Peyer's patch (tissue), 4 donors: ENCODE measurements around the gene F7. TPM values are rescaled to one million over a fixed set of nuclear protein-coding genes. Genes with fewer than 3 reads are reported as not detected.
"Not testable (repeated sequence)": the region's sequence is repeated elsewhere in the genome, so short reads cannot be mapped to it uniquely, and the experiment has no call there.

ENCODE experiments used
- DNase-seq, 3 donors: peaks; one replicate each; pipeline ENCODE4 v3.0.0-alpha.2; 2017 to 2019
- H3K27ac ChIP-seq, 4 donors: fragments of 200-600 bp; sonication (generic); one replicate each; pipeline ENCODE4 v1.5.1; 2016 to 2019
- H3K27me3 ChIP-seq, 2 donors: fragments of 200-600 bp; sonication (generic); one replicate each; pipeline ENCODE4 v1.5.1; 2019
- H3K36me3 ChIP-seq, 3 donors: fragments of 200-600 bp; sonication (generic); one replicate each; pipeline ENCODE4 v1.5.1; 2016 to 2019
- H3K4me1 ChIP-seq, 4 donors: fragments of 200-600 bp; sonication (generic); one replicate each; pipeline ENCODE4 v1.5.1; 2016 to 2019
- H3K4me3 ChIP-seq, 4 donors: fragments of 200-600 bp; sonication (generic); 1 replicate in 3 of 4; 2 replicates in 1 of 4; pipeline ENCODE4 v1.5.1; 2016 to 2019; ENCODE audit warnings: mild to moderate bottlenecking in 1 of 4
- H3K9me3 ChIP-seq, 4 donors: fragments of 200-600 bp; sonication (generic); one replicate each; pipeline ENCODE4 v1.5.1; 2016 to 2019; ENCODE audit warnings: mild to moderate bottlenecking in 1 of 4
- CTCF ChIP-seq, 6 experiments: fragments of 450-650 bp in 4 of 6; fragments of 200-600 bp in 2 of 6; sonication (generic) in 1 of 6; IDR thresholded peaks; one replicate each; pipeline ENCODE4 v1.5.1; 2017 to 2019; ENCODE audit warnings: antibody characterized with exemption in 6 of 6, mild to moderate bottlenecking in 3 of 6, moderate library complexity in 1 of 6
- POLR2A ChIP-seq, 2 donors: fragments of 450-650 bp; IDR thresholded peaks; one replicate each; pipeline ENCODE4 v1.5.1; 2017; ENCODE audit warnings: antibody characterized with exemption in 2 of 2, mild to moderate bottlenecking in 2 of 2, moderate library complexity in 2 of 2
- total RNA-seq, 4 donors: library from RNA; depleted of rRNA; stranded (reverse); fragments of >200 nt; gene quantifications; one replicate each; pipeline ENCODE4 v1.1.0, GENCODE V29; 2016

Gene F7
- total RNA-seq, 4 donors from 2014 or later: 1.9 to 2.9 TPM; not detected in 2

- peaks cover 0 to 13% (median 0%) of the 10 kb centered on the region in 3 donors for H3K36me3 ChIP-seq
These were observed 26.4 kb upstream of the F7 start for GRCh38 chr13:113078902-113079780.

DNA sequence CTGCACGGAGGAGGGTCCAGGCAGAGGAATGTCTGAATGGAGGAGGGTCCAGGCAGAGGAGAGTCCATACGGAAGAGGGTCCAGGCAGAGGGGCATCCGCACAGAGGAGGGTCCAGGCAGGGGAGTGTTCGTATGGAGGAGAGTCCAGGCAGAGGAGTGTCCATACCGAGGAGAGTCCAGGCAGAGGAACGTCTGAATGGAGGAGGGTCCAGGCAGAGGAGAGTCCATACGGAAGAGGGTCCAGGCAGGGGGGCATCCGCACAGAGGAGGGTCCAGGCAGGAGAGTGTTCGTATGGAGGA is 25.9 kb upstream of the F7 start:
- H3K36me3 ChIP-seq: peaks cover 0 to 13% (median 0%) of the 10 kb centered on the region in 3 donors
- not testable (repeated sequence) for DNase-seq, H3K27ac ChIP-seq, H3K9me3 ChIP-seq, H3K27me3 ChIP-seq, H3K4me3 ChIP-seq, H3K4me1 ChIP-seq

More at GRCh38 chr13:113078902-113079780, 26.4 kb upstream of the F7 start:
- no peak overlapping the region for H3K4me3 ChIP-seq
- no peak for TF ChIP-seq CTCF (IDR thresholded peaks at IDR 0.05)
- no peak for TF ChIP-seq POLR2A (IDR thresholded peaks at IDR 0.05)
- no peak overlapping the region for H3K27ac ChIP-seq
- no peaks in the 10 kb centered on the region for H3K9me3 ChIP-seq
- no peaks in the 10 kb centered on the region for H3K4me1 ChIP-seq
- DNase-seq: no peak
- H3K27me3 ChIP-seq: no peaks in the 10 kb centered on the region

GRCh38 chr13:113080361-113080831 is 25.2 kb upstream of the F7 start:
- Histone ChIP-seq H3K36me3 (peaks cover 0 to 13% (median 0%) of the 10 kb centered on the region in 3 donors), H3K27ac (no peak overlapping the region), H3K9me3 (no peaks in the 10 kb centered on the region), H3K27me3 (no peaks in the 10 kb centered on the region), H3K4me3 (no peak overlapping the region), H3K4me1 (no peaks in the 10 kb centered on the region)
- TF ChIP-seq POLR2A (IDR thresholded peaks at IDR 0.05) (no peak), CTCF (IDR thresholded peaks at IDR 0.05) (no peak)
- DNase-seq: no peak

GRCh38 chr13:113080901-113081521 is 24.6 kb upstream of the F7 start:
- H3K9me3 ChIP-seq: no peaks in the 10 kb centered on the region
- TF ChIP-seq CTCF (IDR thresholded peaks at IDR 0.05) (no peak), POLR2A (IDR thresholded peaks at IDR 0.05) (no peak)
- no peak overlapping the region for H3K27ac ChIP-seq
- H3K27me3 ChIP-seq: no peaks in the 10 kb centered on the region
- no peaks in the 10 kb centered on the region for H3K4me1 ChIP-seq
- H3K36me3 ChIP-seq: peaks cover 0 to 13% (median 0%) of the 10 kb centered on the region in 3 donors
- no peak overlapping the region for H3K4me3 ChIP-seq
- DNase-seq: no peak

DNA sequence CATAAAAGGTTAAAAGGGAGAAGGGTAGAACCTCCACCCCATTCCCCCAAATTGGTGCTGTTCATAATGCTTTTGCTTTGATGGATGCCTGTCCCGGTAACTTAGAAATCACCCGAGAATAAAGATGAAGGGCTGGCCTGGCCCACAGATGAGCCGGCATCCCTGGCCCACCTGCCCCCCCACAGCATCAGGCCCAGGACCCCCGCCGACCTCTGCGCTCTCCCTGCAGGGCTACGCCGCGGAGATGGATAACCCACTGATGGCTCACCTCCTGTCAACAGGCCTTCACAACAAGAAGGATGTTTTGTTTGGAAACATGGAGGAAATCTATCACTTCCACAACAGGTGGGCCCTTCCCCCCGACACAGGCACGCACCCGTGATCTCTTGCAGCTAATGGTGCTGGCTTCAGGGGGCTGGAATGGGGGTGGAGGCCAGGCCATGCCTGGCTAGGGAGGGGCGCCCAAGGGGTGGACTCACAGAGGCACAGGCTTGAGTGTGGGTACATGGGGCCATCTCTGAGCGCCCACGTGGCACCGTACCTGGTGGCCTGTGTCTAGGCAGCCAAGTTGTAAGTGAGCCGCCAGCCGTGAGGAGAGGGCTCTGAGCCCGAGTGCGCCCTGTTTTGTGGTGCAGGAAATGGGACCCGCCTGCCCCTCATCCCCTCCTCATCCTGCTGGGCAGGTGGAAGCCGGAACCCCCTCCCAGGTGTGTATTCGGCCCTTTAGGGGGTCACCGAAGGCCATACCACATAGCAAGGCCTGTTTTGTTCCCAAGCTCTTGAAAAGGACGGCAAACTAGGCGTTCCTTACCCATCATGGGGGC is 23.2 kb upstream of the F7 start:
- Histone ChIP-seq H3K4me1 (no peaks in the 10 kb centered on the region), H3K27me3 (no peaks in the 10 kb centered on the region), H3K27ac (no peak overlapping the region), H3K4me3 (no peak overlapping the region), H3K36me3 (peaks cover 0 to 2% (median 0%) of the 10 kb centered on the region in 3 donors), H3K9me3 (no peaks in the 10 kb centered on the region)
- no peak for DNase-seq
- TF ChIP-seq POLR2A (IDR thresholded peaks at IDR 0.05) (no peak), CTCF (IDR thresholded peaks at IDR 0.05) (no peak)
